ENCODE measurements around the gene BCAR3.

Gene BCAR3

GRCh38 chr1:93604411-93604810, 77.2 kb downstream of the BCAR3 start:
- in situ Hi-C loops (cut with MboI; ENCODE audit: low pct_unique_long_range_greater_than_20kb, low sequenced_read_pairs, unreplicated experiment), result no loop called here
- no peak for DNase-seq (ENCODE audit: low spot score)
- TF ChIP-seq CTCF (IDR thresholded peaks at IDR 0.05; ENCODE audit: extremely low read depth, insufficient read depth, missing control alignments), result no peak

DNA sequence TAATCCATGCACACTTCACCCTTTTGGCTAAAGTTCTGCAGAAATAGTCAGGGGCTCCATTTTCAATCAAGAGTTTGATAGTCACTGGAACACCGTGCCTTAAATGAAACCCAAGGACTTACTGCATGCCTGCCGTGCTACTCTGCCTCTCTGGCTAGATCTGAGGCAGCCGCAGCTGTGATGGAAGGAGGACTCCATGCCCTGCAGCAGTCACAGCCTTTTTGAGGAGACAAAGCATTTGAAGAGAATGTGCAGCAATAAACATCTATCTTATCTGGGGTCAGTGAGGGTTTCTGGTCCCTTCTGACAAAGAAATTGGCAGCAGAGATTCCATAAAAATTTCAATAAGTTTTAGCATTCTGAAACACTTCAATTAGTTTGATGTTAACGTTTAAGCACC, 78.0 kb downstream of the BCAR3 start:
- in situ Hi-C loops (cut with MboI; ENCODE audit: low pct_unique_long_range_greater_than_20kb, low sequenced_read_pairs, unreplicated experiment), result no loop called here
- TF ChIP-seq CTCF (IDR thresholded peaks at IDR 0.05; ENCODE audit: extremely low read depth, insufficient read depth, missing control alignments), result no peak
- DNase-seq (ENCODE audit: low spot score), result no peak

DNA sequence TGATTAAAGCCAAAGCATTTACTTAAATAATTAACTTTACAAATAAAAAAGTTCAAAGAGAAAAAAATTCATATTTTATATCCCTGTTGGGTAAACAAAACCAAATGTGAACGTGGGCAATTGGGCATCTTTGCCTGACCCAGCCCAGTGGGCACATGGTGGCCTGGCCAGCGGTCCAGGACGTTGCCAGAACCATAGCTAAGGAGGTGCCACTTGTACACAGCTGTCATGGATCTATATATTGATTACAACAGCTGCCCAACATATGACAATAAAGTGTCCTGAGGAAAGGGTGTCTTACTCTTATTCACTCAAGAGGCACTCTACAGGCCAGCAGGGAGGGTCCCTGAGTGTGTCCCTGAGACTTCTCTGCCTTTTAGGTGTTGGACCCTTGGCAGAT, 78.5 kb downstream of the BCAR3 start:
- no peak for DNase-seq (ENCODE audit: low spot score)
- no peak for TF ChIP-seq CTCF (IDR thresholded peaks at IDR 0.05; ENCODE audit: extremely low read depth, insufficient read depth, missing control alignments)
- in situ Hi-C loops (cut with MboI; ENCODE audit: low pct_unique_long_range_greater_than_20kb, low sequenced_read_pairs, unreplicated experiment), result no loop called here

GRCh38 chr1:93602101-93602500, 79.5 kb downstream of the BCAR3 start:
- DNase-seq (ENCODE audit: low spot score), result no peak
- TF ChIP-seq CTCF (IDR thresholded peaks at IDR 0.05; ENCODE audit: extremely low read depth, insufficient read depth, missing control alignments), result no peak
- in situ Hi-C loops (cut with MboI; ENCODE audit: low pct_unique_long_range_greater_than_20kb, low sequenced_read_pairs, unreplicated experiment), result no loop called here

DNA sequence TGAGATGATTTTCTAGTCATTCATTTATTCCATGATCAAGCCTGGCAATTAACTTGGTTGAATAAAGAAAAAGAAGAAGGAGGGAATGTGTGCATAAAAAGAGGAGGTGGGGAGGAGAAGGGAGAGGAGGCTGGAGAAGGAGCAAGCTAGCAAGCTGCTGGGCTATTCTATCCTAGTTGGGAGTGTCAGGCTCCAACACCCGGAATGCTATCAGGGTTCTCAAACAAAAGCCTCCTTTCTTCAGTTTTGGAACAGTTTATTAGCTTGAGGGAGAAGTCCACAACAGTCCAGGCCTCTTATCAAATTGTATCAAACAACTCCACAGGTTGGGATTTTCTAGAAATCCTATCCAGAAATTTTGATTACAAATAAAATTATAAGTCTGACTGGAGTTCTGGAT, 80.0 kb downstream of the BCAR3 start:
- no peak for DNase-seq (ENCODE audit: low spot score)
- in situ Hi-C loops (cut with MboI; ENCODE audit: low pct_unique_long_range_greater_than_20kb, low sequenced_read_pairs, unreplicated experiment), result no loop called here
- no peak for TF ChIP-seq CTCF (IDR thresholded peaks at IDR 0.05; ENCODE audit: extremely low read depth, insufficient read depth, missing control alignments)

DNA sequence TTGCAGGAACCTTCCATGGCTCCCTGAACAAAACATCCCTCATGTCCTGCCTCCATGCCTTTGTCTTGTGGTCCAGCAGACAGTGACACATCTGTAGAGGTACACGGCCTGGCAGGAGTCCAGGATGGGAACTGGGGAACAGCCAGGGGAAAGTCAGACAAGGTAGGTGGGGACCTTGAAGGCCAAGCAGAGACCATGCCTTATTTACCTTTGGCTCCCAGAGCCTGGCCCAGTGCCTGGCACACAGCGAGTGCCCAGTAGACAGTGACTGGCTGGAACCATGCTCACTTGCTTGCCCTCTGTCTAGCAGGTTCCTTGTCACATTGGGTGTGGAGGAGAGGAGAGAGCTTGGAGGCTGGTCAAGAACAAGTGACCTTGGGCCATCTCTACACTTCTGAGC, 81.0 kb downstream of the BCAR3 start:
- in situ Hi-C loops (cut with MboI; ENCODE audit: low pct_unique_long_range_greater_than_20kb, low sequenced_read_pairs, unreplicated experiment), result no loop called here
- no peak for TF ChIP-seq CTCF (IDR thresholded peaks at IDR 0.05; ENCODE audit: extremely low read depth, insufficient read depth, missing control alignments)
- no peak for DNase-seq (ENCODE audit: low spot score)

GRCh38 chr1:93599479-93599878, 82.2 kb downstream of the BCAR3 start:
- in situ Hi-C loops (cut with MboI; ENCODE audit: low pct_unique_long_range_greater_than_20kb, low sequenced_read_pairs, unreplicated experiment), result no loop called here
- TF ChIP-seq CTCF (IDR thresholded peaks at IDR 0.05; ENCODE audit: extremely low read depth, insufficient read depth, missing control alignments), result no peak
- no peak for DNase-seq (ENCODE audit: low spot score)
